OCI-LY7 (cell line): ENCODE data around the gene MRO. TPM values are rescaled to one million over a fixed set of nuclear protein-coding genes. Genes with fewer than 3 reads are reported as not detected.
"Not testable (repeated sequence)": the region's sequence is repeated elsewhere in the genome, so short reads cannot be mapped to it uniquely, and the experiment has no call there.

Experiments
- BruUV-seq: library from RNA; stranded (reverse); fragments of 400-500 nt; replicated peaks from 2 replicates; lab custom pipeline; 2021; lab: Mats Ljungman, UMichigan
- CTCF ChIA-PET: fragments of 300-600 bp; sonication (Branson Sonifier 250); formaldehyde crosslinking; loops from one replicate; lab custom pipeline; 2022; ENCODE audit warnings: antibody characterized with exemption; ENCODE audit not compliant: unreplicated experiment; lab: Charles Lee
- POLR2A ChIA-PET: fragments of 300-600 bp; sonication (Branson Sonifier 250); formaldehyde crosslinking; loops from one replicate; lab custom pipeline; 2022; ENCODE audit warnings: antibody characterized with exemption; lab: Charles Lee
- DNase-seq: peaks from one replicate; pipeline ENCODE4 v3.0.0-alpha.2; 2015; ENCODE audit warnings: low spot score
- H2AFZ ChIP-seq: fragments of 200-600 bp; sonication (generic), shearing (Covaris generic); 2 replicates; pipeline ENCODE4 v1.6.1; 2014; ENCODE audit warnings: mild to moderate bottlenecking, antibody characterized with exemption, low read length, moderate library complexity
- H3K27ac ChIP-seq: fragments of 200-600 bp; sonication (generic); 2 replicates; pipeline ENCODE4 v1.5.1; 2014; ENCODE audit warnings: mixed run types, low read depth, mild to moderate bottlenecking, moderate library complexity, low read length, inconsistent platforms; ENCODE audit not compliant: poor library complexity, severe bottlenecking
- H3K36me3 ChIP-seq: fragments of 200-600 bp; sonication (generic); 2 replicates; pipeline ENCODE4 v1.6.1; 2014; ENCODE audit warnings: mild to moderate bottlenecking, antibody characterized with exemption, low read length, moderate library complexity, mixed read lengths; ENCODE audit not compliant: insufficient read depth
- H3K4me1 ChIP-seq: fragments of 200-600 bp; sonication (generic); 2 replicates; pipeline ENCODE4 v1.5.1; 2014; ENCODE audit warnings: mild to moderate bottlenecking, low read length; ENCODE audit not compliant: insufficient read depth, poor library complexity, severe bottlenecking
- H3K4me2 ChIP-seq: fragments of 200-600 bp; sonication (generic); 2 replicates; pipeline ENCODE4 v1.6.1; 2014; ENCODE audit warnings: mild to moderate bottlenecking, low read length
- H3K4me3 ChIP-seq: fragments of 200-600 bp; sonication (generic); 2 replicates; pipeline ENCODE4 v1.5.1; 2014; ENCODE audit warnings: mild to moderate bottlenecking, low read depth, low read length; ENCODE audit not compliant: poor library complexity, severe bottlenecking
- H3K79me2 ChIP-seq: fragments of 200-600 bp; sonication (generic); 2 replicates; pipeline ENCODE4 v1.6.1; 2016; ENCODE audit warnings: low read depth, mild to moderate bottlenecking, low read length, moderate library complexity, mixed read lengths; ENCODE audit not compliant: insufficient read depth
- H3K9me2 ChIP-seq: fragments of 200-600 bp; sonication (generic); 2 replicates; pipeline ENCODE4 v1.6.1; 2016; ENCODE audit warnings: mild to moderate bottlenecking, low read length, mixed read lengths; ENCODE audit not compliant: insufficient read depth
- H3K9me3 ChIP-seq: fragments of 200-600 bp; sonication (generic); 2 replicates; pipeline ENCODE4 v1.6.1; 2014; ENCODE audit warnings: mild to moderate bottlenecking, mixed run types, low read length, mixed read lengths
- H4K20me1 ChIP-seq: fragments of 200-600 bp; sonication (generic); 2 replicates; pipeline ENCODE4 v1.6.1; 2014; ENCODE audit warnings: mild to moderate bottlenecking, antibody characterized with exemption, low read length, moderate library complexity, mixed read lengths; ENCODE audit not compliant: insufficient read depth
- CTCF ChIP-seq: fragments of 200-600 bp; sonication (generic); conservative IDR thresholded peaks from 2 replicates; pipeline ENCODE4 v1.5.1; 2014; ENCODE audit warnings: mild to moderate bottlenecking, antibody characterized with exemption, low read length, moderate library complexity, mixed read lengths
- EZH2phosphoT487 ChIP-seq: fragments of 200-600 bp; sonication (generic); IDR thresholded peaks from 2 replicates; pipeline ENCODE4 v1.6.1; 2018; ENCODE audit warnings: low read depth, borderline replicate concordance, mild to moderate bottlenecking, mixed run types, antibody characterized with exemption, low read length, moderate library complexity, mixed read lengths
- intact Hi-C: fragments of 100-400 bp; cut with micrococcal nuclease; formaldehyde crosslinking; loops from one replicate; pipeline ENCODE4 v1.10.0; 2022; ENCODE audit not compliant: unreplicated experiment
- total RNA-seq, 2 experiments: library from RNA; depleted of rRNA in 1 of 2; stranded (reverse); fragments of >200 nt in 1 of 2; shearing (Covaris generic) in 1 of 2; gene quantifications; 2 replicates each; pipeline ENCODE4 v1.2.3, GENCODE V29; 2014 to 2022

MRO gene
- total RNA-seq, 2 experiments from 2014 or later, result 0.22 to 0.46 TPM

GRCh38 chr18:50861617-50862016 is 41.8 kb upstream of the MRO start:
- Histone ChIP-seq H3K9me3 (no peaks in the 10 kb centered on the region), H3K79me2 (no peaks in the 10 kb centered on the region), H4K20me1 (no peaks in the 10 kb centered on the region), H3K4me3 (no peak overlapping the region), H2AFZ (no peak overlapping the region), H3K36me3 (no peaks in the 10 kb centered on the region), H3K4me1 (peaks cover 8% of the 10 kb centered on the region), H3K27ac (no peak overlapping the region), H3K9me2 (no peaks in the 10 kb centered on the region), H3K4me2 (no peak overlapping the region)
- ChIA-PET POLR2A (no interaction called here), CTCF (no interaction called here)
- no peak for DNase-seq
- intact Hi-C loops, result no loop called here
- no TSS peak for BruUV-seq
- TF ChIP-seq EZH2phosphoT487 (no peak), CTCF (no peak)

GRCh38 chr18:50859793-50860555 is 40.2 kb upstream of the MRO start:
- H4K20me1 ChIP-seq, result no peaks in the 10 kb centered on the region
- DNase-seq, result no peak
- no peaks in the 10 kb centered on the region for H3K9me3 ChIP-seq
- no peaks in the 10 kb centered on the region for H3K36me3 ChIP-seq
- no peak overlapping the region for H3K4me3 ChIP-seq
- no peak overlapping the region for H2AFZ ChIP-seq
- H3K9me2 ChIP-seq, result no peaks in the 10 kb centered on the region
- peaks cover 8% of the 10 kb centered on the region for H3K4me1 ChIP-seq
- ChIA-PET POLR2A (no interaction called here), CTCF (no interaction called here)
- no peak overlapping the region for H3K27ac ChIP-seq
- BruUV-seq, result no TSS peak
- H3K79me2 ChIP-seq, result no peaks in the 10 kb centered on the region
- no peak overlapping the region for H3K4me2 ChIP-seq
- intact Hi-C loops, result no loop called here
- TF ChIP-seq CTCF (no peak), EZH2phosphoT487 (no peak)

GRCh38 chr18:50857694-50858093 is 37.9 kb upstream of the MRO start:
- no peak overlapping the region for H2AFZ ChIP-seq
- no peaks in the 10 kb centered on the region for H4K20me1 ChIP-seq
- no peak overlapping the region for H3K27ac ChIP-seq
- ChIA-PET POLR2A (interaction anchor here (0.6 to 0.7 kb wide), 2 partner anchors 31 to 49 kb away, joined by 3 to 5 read pairs; no protein-coding TSS in a partner anchor), CTCF (no interaction called here)
- peaks cover 5% of the 10 kb centered on the region for H3K4me1 ChIP-seq
- no peak for DNase-seq
- no TSS peak for BruUV-seq
- no peak overlapping the region for H3K4me3 ChIP-seq
- H3K79me2 ChIP-seq, result no peaks in the 10 kb centered on the region
- H3K4me2 ChIP-seq, result no peak overlapping the region
- H3K9me2 ChIP-seq, result no peaks in the 10 kb centered on the region
- H3K36me3 ChIP-seq, result no peaks in the 10 kb centered on the region
- H3K9me3 ChIP-seq, result no peaks in the 10 kb centered on the region
- no peak for TF ChIP-seq EZH2phosphoT487
- intact Hi-C loops, result no loop called here

GRCh38 chr18:50857166-50857565 is 37.4 kb upstream of the MRO start:
- CTCF ChIA-PET, H3K9me3 ChIP-seq, H2AFZ ChIP-seq, H3K4me2 ChIP-seq, DNase-seq, H4K20me1 ChIP-seq, intact Hi-C loops, H3K9me2 ChIP-seq, H3K79me2 ChIP-seq, H3K27ac ChIP-seq, H3K4me3 ChIP-seq, H3K4me1 ChIP-seq, H3K36me3 ChIP-seq, BruUV-seq: not testable (repeated sequence)
- POLR2A ChIA-PET, result interaction anchor here (0.7 kb wide), 1 partner anchor 32 kb away, joined by 5 read pairs; no protein-coding TSS in a partner anchor
